HG02884 (cell line): Measurements from ENCODE around the gene MYLK3.
"Not testable (repeated sequence)": the region's sequence is repeated elsewhere in the genome, so short reads cannot be mapped to it uniquely, and the experiment has no call there.

ENCODE experiments used
- ATAC-seq: cut with Tn5 transposase; IDR thresholded peaks from one replicate; pipeline ENCODE4 v1.9.1; 2021; ENCODE audit warnings: mild to moderate bottlenecking, moderate library complexity; ENCODE audit not compliant: unreplicated experiment

Gene MYLK3

GRCh38 chr16:46691726-46692125 lies 56.4 kb downstream of the MYLK3 start:
- no peak for ATAC-seq

DNA sequence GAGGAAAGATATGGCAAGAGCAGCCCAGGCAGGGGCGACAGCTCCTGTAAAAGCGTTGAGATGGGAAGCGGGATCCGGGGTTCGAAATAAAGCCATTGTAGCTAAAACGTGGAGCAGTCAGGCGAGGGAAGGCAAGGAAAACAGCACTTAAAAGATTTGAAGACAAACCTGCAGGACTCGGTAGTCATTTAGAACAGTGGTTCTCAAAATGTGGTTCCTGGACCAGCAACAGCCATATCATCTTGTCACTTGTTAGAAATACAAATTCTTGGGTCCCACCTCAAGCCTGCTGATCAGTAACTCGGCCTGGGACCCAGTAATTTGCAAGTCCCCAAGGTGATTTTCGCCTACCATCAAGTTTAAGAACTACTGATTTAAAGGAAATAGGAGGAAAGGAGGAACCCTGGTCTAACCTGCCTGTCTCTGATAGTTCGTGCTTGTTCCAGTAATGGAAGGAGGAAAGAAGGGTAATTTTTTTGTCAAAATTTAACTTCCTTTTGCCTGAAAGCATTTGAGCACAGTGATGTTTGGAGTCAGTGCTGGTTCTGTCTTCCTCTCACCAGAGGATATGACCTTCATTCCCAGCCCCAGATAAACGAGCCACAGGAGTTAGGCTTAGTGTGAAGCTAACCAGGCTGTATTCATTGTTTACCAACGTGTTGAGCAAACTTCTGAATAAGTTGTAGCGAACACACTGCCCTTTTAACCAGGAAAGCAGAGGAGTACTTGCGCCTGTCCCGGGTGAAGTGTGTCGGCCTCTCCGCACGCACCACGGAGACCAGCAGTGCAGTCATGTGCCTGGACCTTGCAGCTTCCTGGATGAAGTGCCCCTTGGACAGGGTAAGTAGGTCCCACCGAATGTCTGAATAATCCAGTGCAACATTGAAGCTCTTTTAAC lies 57.6 kb downstream of the MYLK3 start:
- no peak for ATAC-seq

GRCh38 chr16:46689365-46690280 lies 58.5 kb downstream of the MYLK3 start, which contains the start of gene ORC6:
TSS of gene ORC6 (plus strand) at chr16:46689659. CDS start at chr16:46689706, 47 bp downstream.
- peak; percentile 62 for ATAC-seq

DNA sequence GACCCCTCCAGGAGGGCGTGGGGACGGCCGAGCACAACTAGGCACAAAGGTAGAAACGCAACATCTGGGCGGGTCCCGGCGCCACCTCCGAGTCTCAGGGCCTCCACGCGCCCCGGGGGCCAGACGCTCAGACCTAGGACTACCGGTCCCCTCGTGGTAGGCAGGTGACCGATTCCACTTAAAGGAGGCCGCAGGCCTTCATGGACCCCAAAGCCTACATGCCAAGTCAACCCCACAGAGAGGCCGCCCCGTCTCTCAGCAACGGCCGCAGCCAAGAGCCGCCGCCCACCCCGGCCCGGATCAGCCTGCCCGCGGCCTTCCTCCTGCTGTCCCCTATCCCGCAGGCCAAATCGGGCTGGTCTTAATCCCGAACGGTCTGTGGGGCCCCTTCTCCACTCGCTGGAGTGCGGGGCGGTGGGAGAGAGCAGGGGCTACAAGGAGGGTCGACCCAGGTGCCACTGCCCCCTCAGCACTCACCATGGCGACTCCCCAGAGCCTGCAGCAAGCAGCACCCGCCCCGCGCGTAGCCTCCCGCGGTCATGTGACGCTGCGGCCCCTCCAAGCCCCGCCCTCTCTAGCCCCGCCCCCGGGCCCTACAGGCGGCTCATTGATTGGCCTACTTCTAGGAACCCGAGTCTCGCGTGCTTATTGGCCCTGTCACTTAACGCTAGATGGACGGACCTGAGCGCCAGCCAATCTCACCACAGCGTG lies 59.3 kb downstream of the MYLK3 start, which contains the start of gene VPS35:
Gene VPS35 (minus strand): TSS at position 525 of the 711 bp plus-strand sequence. CDS start 45 bp downstream, at position 480.
- peak; percentile 79 for ATAC-seq

- ATAC-seq: no peak
These were observed 60.0 kb downstream of the MYLK3 start for GRCh38 chr16:46688101-46688653.

GRCh38 chr16:46687486-46687885 lies 60.7 kb downstream of the MYLK3 start:
- ATAC-seq: no peak

GRCh38 chr16:46686815-46687473 lies 61.2 kb downstream of the MYLK3 start:
- no peak for ATAC-seq

DNA sequence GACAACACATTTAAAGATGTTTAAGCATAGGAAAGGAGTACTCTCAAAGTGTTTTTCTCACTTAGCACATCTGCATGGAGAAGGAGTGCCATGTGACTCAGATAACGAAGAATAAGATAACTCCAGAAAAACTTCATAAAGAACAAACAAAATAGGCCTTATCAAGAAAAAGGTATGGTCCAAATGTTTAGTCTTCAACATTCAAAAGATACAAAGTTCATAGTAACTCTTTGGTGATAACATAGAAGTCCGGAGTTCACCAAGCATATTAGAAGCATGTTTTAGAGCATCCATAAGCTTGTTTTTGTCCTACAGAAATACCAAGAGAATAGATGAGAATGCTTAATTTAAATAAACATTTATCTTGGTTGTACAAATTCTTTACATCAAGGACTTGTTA lies 66.3 kb downstream of the MYLK3 start:
- not testable (repeated sequence) for ATAC-seq

DNA sequence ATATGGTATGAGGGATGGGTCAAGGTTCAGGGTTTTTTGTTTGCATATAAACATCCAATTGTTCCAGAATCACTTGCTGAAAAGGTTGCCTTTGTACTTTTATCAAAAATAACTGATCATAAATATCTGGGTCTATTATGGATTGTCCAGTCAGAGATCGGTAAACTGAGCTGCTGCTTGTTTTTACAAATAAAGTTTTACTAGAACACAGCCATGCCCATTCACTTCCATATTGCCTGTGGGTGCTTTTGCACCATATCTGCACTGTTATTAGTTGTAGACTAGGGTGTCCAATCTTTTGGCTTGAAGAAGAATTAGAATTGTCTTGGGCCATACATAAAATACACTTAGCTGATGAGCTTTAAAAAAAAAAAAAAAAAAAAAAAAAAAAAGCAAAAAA lies 70.2 kb downstream of the MYLK3 start:
- ATAC-seq: not testable (repeated sequence)

DNA sequence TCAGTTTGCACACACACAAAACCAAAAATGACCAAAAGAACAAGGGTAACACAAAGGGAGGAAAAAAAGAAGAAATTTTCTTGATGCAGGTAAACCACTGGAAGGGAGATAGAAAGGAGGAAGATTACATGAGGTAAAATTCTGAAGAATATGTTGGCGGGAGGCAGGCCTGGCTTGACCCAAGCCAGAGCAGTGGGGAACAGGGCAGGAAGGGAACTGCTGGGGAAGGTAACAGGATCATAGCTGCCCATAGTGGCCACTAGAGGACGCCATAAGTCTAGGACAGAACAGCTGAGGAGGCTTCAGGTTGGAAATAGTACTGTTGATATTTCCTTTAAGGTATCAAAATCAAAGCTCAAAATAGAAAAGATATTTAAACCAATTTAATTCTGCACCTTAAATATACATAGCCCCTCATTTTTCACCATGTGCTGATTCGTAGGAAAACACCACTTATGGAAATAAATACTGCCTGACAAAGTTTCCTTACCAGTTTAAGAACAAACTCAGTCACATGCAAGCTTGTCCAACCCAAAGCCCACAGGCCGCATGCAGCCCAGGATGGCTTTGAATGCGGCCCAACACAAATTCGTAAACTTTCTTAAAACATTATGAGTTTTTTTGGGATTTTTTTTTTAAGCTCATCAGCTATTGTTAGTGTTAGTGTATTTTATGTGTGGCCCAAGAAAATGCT lies 74.7 kb downstream of the MYLK3 start:
- ATAC-seq: peak; percentile 79

DNA sequence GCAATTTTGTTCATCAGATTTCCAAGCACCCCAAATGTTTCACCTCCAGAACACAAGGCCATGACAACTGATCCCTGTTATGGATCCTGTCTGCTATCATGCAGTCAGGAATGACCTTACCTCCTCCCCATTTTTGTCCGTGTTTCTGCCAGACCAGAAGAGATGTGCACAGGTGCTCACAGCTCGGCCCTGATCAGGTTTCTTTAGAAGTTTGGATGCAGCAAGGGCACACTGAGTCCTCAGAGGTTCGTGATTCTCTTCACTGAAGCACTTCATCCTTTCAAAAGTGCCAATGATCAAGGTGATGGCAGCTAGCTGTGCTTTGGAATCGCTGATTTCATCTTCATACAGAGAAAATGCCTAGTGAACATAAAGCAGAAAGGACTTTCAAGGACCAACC lies 86.0 kb downstream of the MYLK3 start:
- ATAC-seq: no peak

DNA sequence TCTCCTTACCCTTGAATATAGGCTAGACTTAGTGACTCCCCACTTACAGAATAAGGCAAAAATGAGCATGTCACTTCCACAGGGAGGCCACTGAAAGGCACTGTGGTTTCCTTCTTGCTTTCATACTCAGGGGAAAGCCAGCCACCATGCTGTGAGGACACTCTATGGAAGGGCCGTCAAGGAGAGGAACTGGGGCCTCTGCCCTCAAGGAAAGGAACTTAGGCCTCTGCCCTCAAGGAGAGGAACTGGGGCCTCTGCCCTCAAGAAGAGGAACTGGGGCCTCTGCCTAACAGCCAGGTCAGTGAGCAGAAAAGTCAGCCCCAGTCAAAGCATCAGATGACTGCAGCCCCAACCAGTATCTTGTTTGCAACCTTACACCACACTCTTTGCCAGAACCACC lies 89.2 kb downstream of the MYLK3 start:
- peak; percentile 88 for ATAC-seq
